Activated CD4-positive, alpha-beta T cell treated with anti-CD3 and anti-CD28 coated beads, Interleukin-2, amount 50 U/mL, for 24 hours (primary cell): ENCODE results near the gene DDA1.
"Not testable (repeated sequence)": the region's sequence is repeated elsewhere in the genome, so short reads cannot be mapped to it uniquely, and the experiment has no call there.

Source experiments
- DNase-seq, 2 donors: peaks; one replicate each; pipeline ENCODE4 v3.0.0-alpha.2; 2020; ENCODE audit warnings: low read depth in 1 of 2, low spot score in 1 of 2

Gene DDA1

DNA sequence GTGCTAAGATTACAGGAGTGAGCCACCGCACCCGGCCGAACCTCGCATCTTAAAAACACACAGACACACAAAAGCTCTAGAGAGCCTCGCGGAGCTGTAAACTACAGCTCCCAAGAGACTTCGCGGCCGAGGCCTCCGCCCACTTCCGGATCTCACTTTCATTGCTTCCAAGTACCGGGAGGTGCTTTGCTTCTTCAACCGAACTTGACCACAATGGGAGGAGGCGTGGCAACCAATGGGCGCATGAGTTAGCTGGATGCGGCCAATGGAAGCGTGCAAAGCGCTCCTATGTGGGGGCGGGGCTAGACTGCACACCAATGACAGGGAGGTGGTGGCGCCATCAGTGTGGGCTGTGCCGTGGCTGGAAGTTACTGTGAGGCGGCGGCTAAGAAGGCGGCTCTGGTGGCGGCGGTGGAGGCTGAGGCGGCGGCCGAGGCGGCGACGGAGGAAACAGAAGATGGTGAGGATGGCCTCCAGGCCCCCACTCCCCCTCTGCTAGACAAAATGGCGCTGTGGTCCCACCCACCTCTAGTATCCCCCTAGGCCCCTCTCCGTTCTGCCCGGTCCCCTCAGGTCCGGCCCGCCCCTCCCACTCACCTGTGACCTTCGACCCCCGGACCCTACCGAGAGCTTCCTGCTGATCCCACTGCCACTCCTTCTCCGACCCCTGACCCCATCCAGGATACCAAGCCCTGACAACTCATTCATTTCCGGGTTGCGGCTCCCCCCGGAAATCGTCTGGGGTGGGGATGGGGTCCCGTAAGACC lies at the start of gene DDA1:
TSS of gene DDA1 (plus strand) at position 366 of the 767 bp plus-strand sequence. CDS start at position 458, 92 bp downstream.
- peak; percentile 92 to 99 for DNase-seq

DNA sequence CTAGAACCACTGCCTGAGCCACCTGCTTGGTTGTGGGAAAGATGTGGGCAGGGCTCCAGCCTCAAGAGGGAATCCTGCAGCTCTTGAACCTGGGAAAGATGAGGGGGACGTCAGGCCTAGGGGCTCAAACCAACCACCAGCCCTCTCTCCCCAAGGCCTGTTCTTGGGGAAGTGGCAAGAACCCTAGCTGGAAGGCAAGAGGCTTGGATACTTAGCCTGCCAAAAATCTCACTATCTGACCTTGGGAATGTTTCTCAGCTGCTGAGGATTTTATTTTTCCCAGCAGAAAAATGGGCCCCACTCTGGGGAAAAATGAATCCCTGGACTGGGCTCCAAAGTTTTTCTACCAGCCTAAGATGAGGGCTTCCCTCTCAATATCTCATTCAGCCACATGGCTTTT lies 49.4 kb upstream of the DDA1 start:
- no peak for DNase-seq

DNA sequence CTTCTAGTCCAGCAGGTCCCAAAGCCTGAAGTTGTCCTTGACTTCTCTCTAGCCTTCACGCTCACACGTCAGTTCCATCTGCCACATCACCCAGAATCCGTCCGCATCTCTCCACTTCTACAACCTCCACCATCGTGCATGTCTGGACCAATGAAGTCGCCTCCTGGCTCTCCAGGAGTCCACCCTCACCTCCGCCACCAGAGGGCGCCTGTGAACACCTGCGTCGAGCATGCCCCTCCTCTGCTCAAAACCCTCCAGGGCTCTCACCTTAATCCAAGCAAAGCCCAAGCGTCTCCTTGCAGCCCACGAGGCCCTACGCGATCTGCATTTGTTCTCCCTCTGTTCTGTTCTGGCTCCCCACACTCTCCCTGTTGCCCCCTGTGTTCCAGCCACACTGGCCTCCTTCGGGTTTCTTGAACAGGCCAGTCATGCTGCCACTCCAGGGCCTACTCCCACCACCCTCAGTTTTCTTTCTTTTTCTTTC lies 48.5 kb upstream of the DDA1 start:
- peak; percentile 87 to 91 for DNase-seq

DNA sequence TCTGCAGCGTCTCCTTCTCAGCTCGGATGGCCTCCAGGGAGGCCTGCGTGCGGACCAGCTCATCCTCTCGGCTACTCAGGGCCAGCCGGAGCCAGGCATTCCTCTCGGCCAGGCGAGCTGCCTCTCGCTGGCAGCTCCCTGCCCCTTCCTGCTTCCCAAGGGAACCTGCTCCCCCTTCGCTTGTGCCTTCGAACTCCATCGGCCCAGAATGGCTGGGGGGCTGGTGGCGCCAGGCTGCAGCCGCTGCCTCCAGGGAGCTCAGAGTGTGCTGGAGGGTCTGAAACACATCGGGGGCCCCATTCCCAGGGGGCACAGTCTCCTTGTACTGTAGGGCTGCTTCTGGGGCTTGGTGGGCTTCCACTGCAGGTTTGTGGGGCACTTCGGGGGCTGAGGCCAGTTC lies 46.8 kb upstream of the DDA1 start:
- no peak for DNase-seq

- DNase-seq = no peak
Observed at GRCh38 chr19:17263712-17264640, 45.4 kb upstream of the DDA1 start.

DNA sequence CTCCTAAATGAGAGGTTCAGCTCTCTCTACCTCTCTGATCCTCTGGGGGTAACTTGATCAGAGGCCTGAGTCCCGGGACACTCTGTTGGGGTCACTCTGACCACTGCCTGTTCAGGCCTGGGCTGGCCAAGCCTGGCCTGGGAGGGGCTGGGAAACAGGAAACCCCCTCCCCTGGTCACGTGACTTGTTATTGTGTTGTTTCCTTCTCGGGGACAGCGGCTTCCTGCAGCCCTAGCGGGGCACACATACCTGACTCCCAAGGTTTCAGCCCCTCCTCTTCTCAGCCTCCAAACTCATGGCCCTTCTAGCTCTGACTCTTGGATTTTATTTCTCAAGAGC lies 44.8 kb upstream of the DDA1 start, which contains the start of gene USHBP1:
TSS of gene USHBP1 (minus strand) at position 105 of the 339 bp plus-strand sequence. CDS start 446 bp downstream, outside the sequence.
- no peak for DNase-seq

DNA sequence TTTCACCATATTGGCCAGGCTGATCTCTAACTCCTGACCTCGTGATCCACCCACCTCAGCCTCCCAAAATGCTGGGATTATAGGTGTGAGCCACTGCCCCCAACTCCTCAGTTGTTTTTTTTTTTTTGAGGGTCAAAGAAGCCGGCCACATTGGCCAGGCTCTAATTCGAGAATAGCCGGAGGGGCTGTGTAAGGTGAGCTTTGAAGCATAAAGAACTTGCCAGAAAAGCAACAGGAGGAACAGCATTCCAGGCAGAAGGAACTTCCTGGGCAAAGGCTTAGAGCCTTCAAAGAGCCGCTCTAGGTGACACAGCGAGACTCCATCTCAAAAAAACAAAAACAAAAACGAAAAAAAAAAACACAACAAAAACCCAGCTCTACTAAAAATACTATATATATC lies 43.3 kb upstream of the DDA1 start:
- no peak for DNase-seq

- DNase-seq = no peak
Observed at GRCh38 chr19:17266589-17266974, 42.8 kb upstream of the DDA1 start.

DNA sequence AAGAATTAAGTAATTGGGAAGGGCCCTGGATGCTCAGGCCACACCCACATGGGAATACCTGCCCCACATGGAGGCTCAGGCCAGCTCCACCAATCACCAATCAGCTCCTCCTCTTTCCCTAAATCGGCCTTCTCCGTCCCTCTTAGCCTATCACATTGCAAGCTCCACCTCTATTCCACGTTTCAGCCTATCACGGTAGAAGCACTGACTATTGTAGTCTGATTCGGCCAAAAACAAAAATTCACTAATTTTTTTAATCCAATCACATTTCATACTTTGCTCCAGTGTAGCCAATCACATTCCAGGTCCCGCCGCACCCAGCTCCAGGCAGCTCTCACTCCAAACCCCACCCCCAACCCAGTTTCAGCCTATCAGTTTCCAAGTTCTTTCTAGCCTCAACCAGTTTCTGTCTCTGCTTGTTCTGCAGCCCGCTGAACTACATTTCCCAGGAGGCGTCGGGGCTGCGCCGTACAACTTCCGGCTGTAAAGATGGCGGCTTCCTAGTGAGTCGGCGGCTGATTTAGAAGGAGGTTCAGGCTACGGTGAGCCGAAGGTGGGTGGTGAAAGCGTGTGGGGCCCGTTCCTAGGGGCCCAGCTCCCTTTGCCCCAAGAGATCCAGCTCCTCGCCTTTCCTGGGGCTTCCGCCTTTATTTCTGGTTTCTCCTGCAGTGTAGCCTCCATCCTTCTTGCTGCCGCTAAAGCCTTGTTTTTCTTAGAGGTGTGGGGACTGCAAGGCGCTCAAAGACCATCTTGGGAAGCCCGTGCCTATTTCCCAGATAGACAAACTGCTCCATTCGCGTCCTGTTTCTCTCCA lies 42.2 kb upstream of the DDA1 start, which contains the start of gene BABAM1:
TSS of gene BABAM1 (plus strand) at position 469 of the 814 bp plus-strand sequence. CDS start 1,364 bp downstream, outside the sequence.
- DNase-seq = peak; percentile 78 to 96

DNA sequence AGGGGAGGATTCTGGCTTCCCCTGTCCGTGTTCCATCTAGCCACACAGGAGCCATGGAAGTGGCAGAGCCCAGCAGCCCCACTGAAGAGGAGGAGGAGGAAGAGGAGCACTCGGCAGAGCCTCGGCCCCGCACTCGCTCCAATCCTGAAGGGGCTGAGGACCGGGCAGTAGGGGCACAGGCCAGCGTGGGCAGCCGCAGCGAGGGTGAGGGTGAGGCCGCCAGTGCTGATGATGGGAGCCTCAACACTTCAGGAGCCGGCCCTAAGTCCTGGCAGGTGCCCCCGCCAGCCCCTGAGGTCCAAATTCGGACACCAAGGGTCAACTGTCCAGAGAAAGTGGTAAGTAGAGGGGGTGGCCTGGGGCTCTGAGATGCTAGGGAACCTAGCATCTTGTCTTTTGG lies 40.6 kb upstream of the DDA1 start:
- DNase-seq = no peak

DNA sequence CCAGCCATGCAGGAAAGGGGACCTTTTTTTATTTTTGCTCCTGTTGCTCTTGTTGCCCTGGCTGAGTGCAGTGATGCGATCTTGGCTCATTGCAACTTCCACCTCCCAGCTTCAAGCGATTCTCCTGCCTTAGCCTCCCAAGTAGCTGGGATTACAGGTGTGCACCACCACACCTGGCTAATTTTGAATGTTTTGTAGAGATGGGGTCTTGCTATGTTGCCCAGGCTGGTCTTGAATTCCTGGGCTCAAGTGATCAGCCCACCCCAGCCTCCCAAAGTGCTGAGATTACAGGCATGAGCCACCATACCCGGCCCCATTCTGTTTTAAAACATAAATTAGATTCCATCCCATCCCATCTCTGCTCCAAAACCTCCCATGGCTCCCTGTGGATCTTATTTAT lies 34.5 kb upstream of the DDA1 start:
- not testable (repeated sequence) for DNase-seq

DNA sequence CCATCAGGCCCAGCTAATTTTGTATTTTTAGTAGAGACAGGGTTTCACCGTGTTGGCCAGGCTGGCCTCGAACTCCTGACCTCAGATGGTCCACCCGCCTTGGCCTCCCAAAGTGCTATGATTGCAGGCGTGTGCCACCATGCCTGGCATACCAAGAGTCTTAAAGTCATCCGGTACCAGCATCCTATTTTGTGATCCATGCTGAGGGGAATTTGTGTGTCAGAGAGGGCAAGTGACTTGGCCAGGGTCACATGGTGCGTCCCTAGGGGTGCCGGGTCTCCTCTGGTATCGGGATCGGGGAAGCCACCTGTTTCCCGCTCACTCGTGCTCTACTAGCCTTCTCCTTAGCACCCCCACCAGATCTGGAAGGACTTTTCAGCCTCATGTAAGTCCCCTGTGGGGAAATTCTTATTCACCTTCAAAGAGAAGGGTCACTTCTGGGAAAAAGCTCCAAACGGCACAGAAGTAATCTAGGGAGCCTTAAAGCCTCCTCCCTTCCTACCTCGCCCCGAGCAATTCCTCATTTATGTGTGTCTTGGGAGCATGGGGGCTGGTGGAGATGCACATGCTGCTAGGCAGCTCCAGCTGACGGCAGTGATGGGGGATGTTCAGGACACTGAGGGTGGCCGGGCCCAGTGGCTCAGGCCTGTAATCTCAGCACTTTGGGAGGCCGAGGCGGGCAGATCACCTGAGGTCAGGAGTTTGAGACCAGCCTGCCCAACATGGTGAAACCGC lies 33.8 kb upstream of the DDA1 start:
- no peak for DNase-seq

DNA sequence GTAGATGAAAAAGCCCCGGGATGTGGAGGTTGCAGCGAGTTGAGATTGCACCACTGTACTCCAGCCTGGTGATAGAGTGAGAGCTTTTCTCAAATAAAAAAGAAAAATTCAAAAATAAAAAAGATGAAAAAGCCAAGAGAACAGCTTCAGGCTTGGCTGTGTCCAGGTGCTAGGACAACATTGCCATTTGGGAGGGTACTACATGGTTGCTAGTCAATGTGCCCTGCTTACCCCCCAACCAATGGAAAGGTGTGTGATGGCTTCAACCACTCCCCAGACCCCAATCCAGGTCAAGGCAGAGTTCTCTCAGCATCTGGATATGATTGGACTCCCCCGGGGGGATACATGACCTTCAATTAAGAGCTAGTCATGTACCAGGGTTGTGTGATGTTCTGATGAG lies 29.9 kb upstream of the DDA1 start:
- DNase-seq = no peak

DNA sequence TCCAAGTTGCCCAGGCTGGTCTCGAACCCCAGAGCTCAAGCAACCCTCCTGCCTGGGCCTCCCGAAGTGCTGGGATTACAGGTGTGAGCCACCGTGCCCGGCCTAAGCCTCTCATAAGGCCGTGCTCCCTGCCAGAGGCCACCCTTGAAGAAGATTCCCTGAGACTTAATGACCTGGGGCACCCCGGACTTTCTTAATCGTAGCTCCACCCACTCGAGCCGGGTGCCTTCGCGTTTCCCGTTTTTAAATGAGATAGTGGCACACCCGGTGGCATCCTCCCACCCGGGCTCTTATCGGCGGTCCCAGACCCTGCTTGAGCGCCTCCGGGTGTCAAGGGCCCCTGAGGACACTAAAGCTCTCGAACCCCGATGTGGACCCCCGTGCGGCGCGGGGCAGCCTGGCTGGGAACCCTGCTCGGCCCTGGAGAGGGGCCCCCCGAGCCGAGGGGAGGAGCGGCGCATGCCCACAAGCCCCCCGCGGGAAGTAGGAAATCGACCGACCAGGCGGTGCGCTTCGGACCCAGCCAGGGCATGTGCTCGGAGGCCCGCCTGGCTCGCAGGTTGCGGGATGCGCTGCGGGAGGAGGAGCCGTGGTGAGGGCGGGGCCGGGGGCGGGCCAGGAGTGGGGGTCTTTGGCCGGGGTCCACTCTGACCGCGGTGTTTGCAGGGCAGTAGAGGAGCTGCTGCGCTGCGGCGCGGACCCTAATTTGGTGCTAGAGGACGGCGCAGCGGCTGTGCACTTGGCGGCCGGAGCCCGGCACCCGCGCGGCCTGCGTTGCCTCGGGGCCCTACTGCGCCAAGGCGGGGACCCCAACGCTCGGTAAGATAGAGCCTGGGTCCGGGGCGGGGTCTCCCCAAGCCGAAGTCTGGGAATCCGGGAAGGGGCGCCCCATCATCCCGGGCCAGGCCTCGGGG lies 27.7 kb upstream of the DDA1 start, which contains the start of gene ANKLE1:
TSS of gene ANKLE1 (plus strand) at position 511 of the 914 bp plus-strand sequence. CDS start at position 531, 20 bp downstream.
- no peak for DNase-seq

- peak; percentile 69 to 70 for DNase-seq
Observed at GRCh38 chr19:17282488-17283125, 26.8 kb upstream of the DDA1 start.

GRCh38 chr19:17283504-17283996 lies 25.8 kb upstream of the DDA1 start:
- DNase-seq = no peak

DNA sequence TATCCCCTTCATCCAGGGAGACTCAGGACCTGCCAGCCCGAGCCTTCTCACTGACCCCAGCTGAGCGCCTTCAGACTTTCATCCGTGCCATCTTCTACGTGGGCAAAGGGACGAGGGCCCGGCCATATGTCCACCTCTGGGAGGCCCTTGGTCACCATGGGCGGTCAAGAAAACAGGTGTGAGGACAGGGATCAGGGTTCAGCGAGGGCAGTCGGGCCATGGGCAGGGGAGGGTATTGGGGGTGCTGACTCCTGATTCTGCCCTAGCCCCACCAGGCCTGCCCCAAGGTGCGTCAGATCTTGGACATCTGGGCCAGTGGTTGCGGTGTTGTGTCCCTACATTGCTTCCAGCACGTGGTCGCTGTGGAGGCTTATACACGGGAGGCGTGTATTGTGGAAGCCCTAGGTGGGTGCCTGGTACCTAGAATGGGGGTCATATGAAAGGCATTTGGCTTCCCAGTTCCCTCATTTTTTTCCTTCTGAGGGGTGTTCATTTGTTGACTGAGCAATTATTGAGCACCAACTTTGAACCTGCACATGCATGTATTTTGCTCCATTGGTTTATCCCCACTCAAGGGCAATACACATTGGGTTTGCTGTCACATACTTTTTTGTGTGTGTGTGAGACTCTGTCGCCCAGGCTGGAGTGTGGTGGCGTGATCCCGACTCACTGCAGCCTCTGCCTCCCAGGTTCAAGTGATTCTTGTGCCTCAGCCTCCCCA lies 23.8 kb upstream of the DDA1 start:
- no peak for DNase-seq

- no peak for DNase-seq
Observed at GRCh38 chr19:17286263-17286662, 23.1 kb upstream of the DDA1 start.
